Stomach (tissue), 9 donors: ENCODE results near the gene AGAP1. TPM values are rescaled to one million over a fixed set of nuclear protein-coding genes. Genes with fewer than 3 reads are reported as not detected.
"Not testable (repeated sequence)": the region's sequence is repeated elsewhere in the genome, so short reads cannot be mapped to it uniquely, and the experiment has no call there.

Source experiments
- DNase-seq, 2 donors: peaks; one replicate each; pipeline versions ENCODE4 v3.0.0 to v3.0.0-alpha.2; 2013 to 2019
- H3K27ac ChIP-seq, 5 donors: fragments of 200-600 bp in 4 of 5; sonication (generic) in 4 of 5; one replicate each; pipeline ENCODE4 v1.5.1; 2013 to 2019; ENCODE audit warnings: mild to moderate bottlenecking in 1 of 5, moderate library complexity in 1 of 5
- H3K27me3 ChIP-seq, 3 donors: fragments of 200-600 bp; sonication (generic); one replicate each; pipeline ENCODE4 v1.5.1; 2017 to 2019; ENCODE audit warnings: mixed run types in 1 of 3
- H3K36me3 ChIP-seq, 4 donors: fragments of 200-600 bp; sonication (generic); 1 replicate in 3 of 4; 2 replicates in 1 of 4; pipeline ENCODE4 v1.5.1; 2016 to 2019
- H3K4me1 ChIP-seq, 4 donors: fragments of 200-600 bp; sonication (generic); one replicate each; pipeline ENCODE4 v1.5.1; 2016 to 2019
- H3K4me3 ChIP-seq, 4 donors: fragments of 200-600 bp; sonication (generic) in 3 of 4; one replicate each; pipeline ENCODE4 v1.5.1; 2016 to 2019; ENCODE audit warnings: mild to moderate bottlenecking in 1 of 4
- H3K9me3 ChIP-seq, 4 donors: fragments of 200-600 bp; sonication (generic); one replicate each; pipeline ENCODE4 v1.5.1; 2016 to 2019
- EP300 ChIP-seq: sonication (generic); formaldehyde crosslinking; IDR thresholded peaks from one replicate; pipeline ENCODE4 v1.6.1; 2017; ENCODE audit warnings: antibody characterized with exemption
- POLR2A ChIP-seq, 4 donors: fragments of 450-650 bp; IDR thresholded peaks; one replicate each; pipeline ENCODE4 v1.6.1; 2016; ENCODE audit warnings: antibody characterized with exemption in 4 of 4, control low read depth in 2 of 4, mild to moderate bottlenecking in 1 of 4, moderate library complexity in 1 of 4
- POLR2AphosphoS5 ChIP-seq, 3 donors: sonication (generic); formaldehyde crosslinking; IDR thresholded peaks; one replicate each; pipeline ENCODE4 v1.6.1; 2016; ENCODE audit warnings: antibody characterized with exemption in 3 of 3
- WGBS, 5 donors: extraction: QIAGEN DNeasy Blood & Tissue Kit in 3 of 5; methylation state at CpG; one replicate each; pipeline versions ENCODE4 v1.1.5 to v1.1.7; 2013 to 2018; 5-methylcytosine and 5-hydroxymethylcytosine counted together
- intact Hi-C: fragments of 100-400 bp; cut with DNase I; formaldehyde crosslinking; loops from one replicate; pipeline ENCODE4 v1.15.1; 2023; ENCODE audit warnings: low total_unique reads
- polyA plus RNA-seq, 3 donors: library from polyadenylated mRNA; stranded (reverse); fragments of 200-250 nt; gene quantifications; one replicate each; pipeline ENCODE4 v1.2.3, GENCODE V29; 2013
- total RNA-seq, 5 donors: library from RNA; depleted of rRNA; stranded (reverse); fragments of >200 nt; gene quantifications; one replicate each; pipeline versions ENCODE4 v1.1.0 to v1.2.3, GENCODE V29; 2014 to 2016
- TF ChIP-seq, protein P1 (sequence below), 7 experiments: fragments of 450-650 bp in 4 of 7; fragments of 200-600 bp in 3 of 7; sonication (generic) in 3 of 7; IDR thresholded peaks; one replicate each; pipeline ENCODE4 v1.5.1; 2016 to 2019; ENCODE audit warnings: antibody characterized with exemption in 7 of 7, control low read depth in 2 of 7, mild to moderate bottlenecking in 1 of 7
- donor health status: healthy with polysubstance abuse.
- donor health status: Bipolar disorder and iron deficiency.
- donor health status: healthy.

The AGAP1 gene
- total and polyA plus RNA-seq, 8 donors, result 4.2 to 139 (median 35.0) TPM

DNA sequence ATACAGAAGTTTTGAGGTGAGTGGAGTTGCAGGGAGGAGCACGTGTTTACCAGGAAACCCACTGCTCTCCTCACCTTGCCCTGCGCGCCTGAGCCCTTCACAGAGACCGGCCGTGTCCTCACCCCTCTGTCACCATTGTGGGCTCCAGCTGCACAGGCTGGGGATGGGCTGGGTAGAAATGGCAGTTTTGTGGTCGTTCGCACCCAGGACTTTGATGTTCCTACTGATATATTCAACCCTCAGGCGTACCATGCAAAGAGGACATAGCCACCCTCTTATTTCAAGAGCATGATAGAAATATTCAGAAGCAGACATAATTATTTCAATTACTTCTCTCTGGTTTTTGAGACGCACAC is 596.2 kb downstream of the AGAP1 start:
- 90 to 94% (median 91%) methylated on average over 9 of the region's 9 CpGs for WGBS, 5 donors
- intact Hi-C loops, result no loop called here

DNA sequence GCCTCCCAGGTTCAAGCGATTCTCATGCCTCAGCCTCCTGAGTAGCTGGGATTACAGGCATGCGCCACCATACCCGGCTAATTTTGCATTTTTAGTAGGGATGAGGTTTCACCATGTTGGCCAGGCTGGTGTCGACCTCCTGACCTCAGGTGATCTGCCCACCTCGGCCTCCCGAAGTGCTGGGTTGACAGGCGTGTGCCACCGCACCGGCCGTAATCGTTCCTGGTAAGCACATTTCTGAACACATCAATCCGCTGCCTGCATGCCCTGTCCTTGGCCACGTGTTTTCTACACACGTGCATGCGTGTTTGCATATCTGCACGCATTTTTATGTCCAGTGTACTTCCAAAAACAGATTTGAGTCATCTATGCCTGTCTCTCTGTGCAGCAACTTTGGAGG is 597.0 kb downstream of the AGAP1 start:
- H3K4me1 ChIP-seq, H3K27ac ChIP-seq, H3K36me3 ChIP-seq, H3K27me3 ChIP-seq, intact Hi-C loops, H3K4me3 ChIP-seq, DNase-seq, H3K9me3 ChIP-seq: not testable (repeated sequence)
- WGBS, 5 donors, result 92 to 97% (median 96%) methylated on average over 16 of the region's 16 CpGs

More for the DNA sequence above, 596.2 kb downstream of the AGAP1 start:
- Histone ChIP-seq H3K27me3 (no peaks in the 10 kb centered on the region), H3K9me3 (no peaks in the 10 kb centered on the region), H3K4me3 (no peak overlapping the region), H3K4me1 (no peaks in the 10 kb centered on the region), H3K27ac (no peak overlapping the region), H3K36me3 (no peaks in the 10 kb centered on the region)
- no peak for TF ChIP-seq EP300
- DNase-seq, result no peak

DNA sequence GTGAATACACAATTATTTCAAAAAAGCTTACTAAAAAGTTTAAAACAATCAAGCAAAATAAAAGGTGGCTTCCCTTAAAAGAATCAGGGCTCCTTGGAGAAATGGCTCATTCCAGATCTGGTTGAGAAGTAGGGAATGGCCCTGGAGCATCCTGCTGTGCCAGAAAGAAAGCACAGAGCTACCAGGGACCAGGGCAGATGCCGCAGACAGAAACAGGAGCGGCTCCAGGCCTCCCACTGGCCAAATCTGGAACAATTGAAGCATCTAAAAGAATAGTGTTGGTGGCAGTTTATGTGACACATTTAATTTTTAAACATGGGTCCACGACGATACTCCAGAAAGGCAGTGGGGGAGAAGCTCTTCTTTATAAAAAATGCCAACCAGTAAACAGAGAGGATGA is 598.9 kb downstream of the AGAP1 start:
- WGBS, 5 donors, result 81 to 93% (median 88%) methylated on average over 4 of the region's 4 CpGs
- no peaks in the 10 kb centered on the region for H3K4me1 ChIP-seq
- TF ChIP-seq EP300, result no peak
- no peak for TF ChIP-seq POLR2AphosphoS5 (IDR thresholded peaks at IDR 0.05)
- TF ChIP-seq, protein P1, sequence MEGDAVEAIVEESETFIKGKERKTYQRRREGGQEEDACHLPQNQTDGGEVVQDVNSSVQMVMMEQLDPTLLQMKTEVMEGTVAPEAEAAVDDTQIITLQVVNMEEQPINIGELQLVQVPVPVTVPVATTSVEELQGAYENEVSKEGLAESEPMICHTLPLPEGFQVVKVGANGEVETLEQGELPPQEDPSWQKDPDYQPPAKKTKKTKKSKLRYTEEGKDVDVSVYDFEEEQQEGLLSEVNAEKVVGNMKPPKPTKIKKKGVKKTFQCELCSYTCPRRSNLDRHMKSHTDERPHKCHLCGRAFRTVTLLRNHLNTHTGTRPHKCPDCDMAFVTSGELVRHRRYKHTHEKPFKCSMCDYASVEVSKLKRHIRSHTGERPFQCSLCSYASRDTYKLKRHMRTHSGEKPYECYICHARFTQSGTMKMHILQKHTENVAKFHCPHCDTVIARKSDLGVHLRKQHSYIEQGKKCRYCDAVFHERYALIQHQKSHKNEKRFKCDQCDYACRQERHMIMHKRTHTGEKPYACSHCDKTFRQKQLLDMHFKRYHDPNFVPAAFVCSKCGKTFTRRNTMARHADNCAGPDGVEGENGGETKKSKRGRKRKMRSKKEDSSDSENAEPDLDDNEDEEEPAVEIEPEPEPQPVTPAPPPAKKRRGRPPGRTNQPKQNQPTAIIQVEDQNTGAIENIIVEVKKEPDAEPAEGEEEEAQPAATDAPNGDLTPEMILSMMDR (IDR thresholded peaks at IDR 0.05), result no peak
- TF ChIP-seq POLR2A (IDR thresholded peaks at IDR 0.05), result no peak
- H3K4me3 ChIP-seq, result no peak overlapping the region
- DNase-seq, result no peak
- H3K36me3 ChIP-seq, result no peaks in the 10 kb centered on the region
- intact Hi-C loops, result no loop called here
- no peak overlapping the region for H3K27ac ChIP-seq
- no peaks in the 10 kb centered on the region for H3K27me3 ChIP-seq
- H3K9me3 ChIP-seq, result no peaks in the 10 kb centered on the region

DNA sequence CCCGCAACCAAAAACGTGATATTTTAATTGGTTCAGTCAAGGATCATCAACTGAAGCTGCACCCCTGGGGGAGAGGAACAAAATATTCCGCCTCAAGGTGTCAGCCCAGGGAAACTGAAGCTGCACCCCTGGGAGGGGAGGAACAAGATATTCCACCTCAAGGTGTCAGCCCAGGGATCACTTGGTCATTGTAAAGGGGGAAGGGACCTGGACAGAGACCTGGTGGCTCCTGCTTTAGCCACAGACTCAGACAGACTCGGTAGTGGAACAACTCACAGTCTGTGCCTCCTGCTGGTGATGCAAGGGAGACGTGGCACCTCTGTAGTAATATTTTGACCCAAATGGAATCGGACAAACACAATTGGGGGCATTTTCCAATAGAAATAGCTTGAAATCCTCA is 599.3 kb downstream of the AGAP1 start:
- whole genome bisulfite sequencing, 5 donors, result 75 to 88% (median 87%) methylated on average over 6 of the region's 6 CpGs
- no peak for DNase-seq
- TF ChIP-seq, protein P1 (IDR thresholded peaks at IDR 0.05), result no peak
- TF ChIP-seq POLR2AphosphoS5 (IDR thresholded peaks at IDR 0.05), result no peak
- no peak for TF ChIP-seq EP300
- no peak for TF ChIP-seq POLR2A (IDR thresholded peaks at IDR 0.05)
- intact Hi-C loops, result no loop called here
- Histone ChIP-seq H3K4me3 (no peak overlapping the region), H3K27ac (no peak overlapping the region), H3K27me3 (no peaks in the 10 kb centered on the region), H3K4me1 (no peaks in the 10 kb centered on the region), H3K9me3 (no peaks in the 10 kb centered on the region), H3K36me3 (no peaks in the 10 kb centered on the region)

DNA sequence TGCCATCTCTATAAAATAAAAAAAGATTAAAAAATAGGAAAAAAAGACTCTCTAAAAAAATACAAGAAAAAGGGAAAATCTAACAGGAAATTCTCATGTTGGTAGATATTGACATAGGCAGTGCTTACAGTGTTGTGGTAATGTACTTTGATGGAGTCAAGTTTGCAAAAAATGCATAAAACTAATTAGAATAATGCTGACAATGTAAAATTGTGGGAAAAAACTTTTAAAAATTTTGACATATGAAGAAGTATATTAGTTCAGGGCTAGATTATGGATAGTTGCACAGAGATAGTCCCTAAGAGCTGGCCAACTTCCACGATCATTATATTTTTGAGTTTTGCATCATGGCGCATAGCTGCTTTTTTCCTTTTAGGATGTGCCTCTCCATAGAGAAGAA is 601.7 kb downstream of the AGAP1 start:
- no peaks in the 10 kb centered on the region for H3K36me3 ChIP-seq
- no peak overlapping the region for H3K4me3 ChIP-seq
- TF ChIP-seq EP300, result no peak
- TF ChIP-seq, protein P1 (IDR thresholded peaks at IDR 0.05), result no peak
- no peak for TF ChIP-seq POLR2AphosphoS5 (IDR thresholded peaks at IDR 0.05)
- TF ChIP-seq POLR2A (IDR thresholded peaks at IDR 0.05), result no peak
- no peak overlapping the region for H3K27ac ChIP-seq
- DNase-seq, result no peak
- H3K4me1 ChIP-seq, result no peaks in the 10 kb centered on the region
- H3K9me3 ChIP-seq, result no peaks in the 10 kb centered on the region
- H3K27me3 ChIP-seq, result no peaks in the 10 kb centered on the region
- intact Hi-C loops, result no loop called here
- WGBS, 5 donors, result 97 to 100% (median 98%) methylated on average over 2 of the region's 2 CpGs
